Esophagus muscularis mucosa (tissue), 4 donors: Measurements from ENCODE around the gene UBR3.

ENCODE experiments used
- CTCF ChIP-seq, 3 experiments: fragments of 200-600 bp in 2 of 3; fragments of 450-650 bp in 1 of 3; sonication (generic) in 2 of 3; IDR thresholded peaks; one replicate each; pipeline ENCODE4 v1.5.1; 2017 to 2019; ENCODE audit warnings: antibody characterized with exemption in 3 of 3, mild to moderate bottlenecking in 2 of 3, moderate library complexity in 1 of 3
- EP300 ChIP-seq: sonication (generic); formaldehyde crosslinking; IDR thresholded peaks from one replicate; pipeline ENCODE4 v1.6.1; 2017; ENCODE audit warnings: antibody characterized with exemption
- POLR2A ChIP-seq: fragments of 450-650 bp; IDR thresholded peaks from one replicate; pipeline ENCODE4 v1.6.1; 2017; ENCODE audit warnings: antibody characterized with exemption, moderate library complexity, mild to moderate bottlenecking, low read depth
- POLR2AphosphoS5 ChIP-seq, 2 donors: sonication (generic); formaldehyde crosslinking; IDR thresholded peaks; one replicate each; pipeline ENCODE4 v1.6.1; 2017; ENCODE audit warnings: antibody characterized with exemption in 2 of 2

- no peak for TF ChIP-seq POLR2A
- no peak for TF ChIP-seq CTCF (IDR thresholded peaks at IDR 0.05)
- TF ChIP-seq EP300, result no peak
- no peak for TF ChIP-seq POLR2AphosphoS5 (IDR thresholded peaks at IDR 0.05)
Measured at GRCh38 chr2:169790581-169790980, 36.7 kb upstream of the UBR3 start.
